ENCODE data around the gene KRT2.

Gene KRT2

GRCh38 chr12:52613384-52614030 lies 38.5 kb downstream of the KRT2 start:
- no peak for DNase-seq

- no peak for DNase-seq
Measured at GRCh38 chr12:52612431-52613383, 39.3 kb downstream of the KRT2 start.

GRCh38 chr12:52611080-52611468 lies 40.9 kb downstream of the KRT2 start:
- DNase-seq: no peak

- DNase-seq: no peak
Measured at GRCh38 chr12:52608826-52609630, 43.0 kb downstream of the KRT2 start.

- no peak for DNase-seq
Measured at GRCh38 chr12:52608161-52608560, 43.9 kb downstream of the KRT2 start.

GRCh38 chr12:52607314-52607713 lies 44.7 kb downstream of the KRT2 start:
- DNase-seq: no peak

GRCh38 chr12:52606581-52607218 lies 45.3 kb downstream of the KRT2 start:
- DNase-seq: no peak

GRCh38 chr12:52606096-52606495 lies 45.9 kb downstream of the KRT2 start:
- no peak for DNase-seq

GRCh38 chr12:52605542-52605941 lies 46.5 kb downstream of the KRT2 start:
- DNase-seq: no peak

- DNase-seq: no peak
Measured at GRCh38 chr12:52604859-52605258, 47.2 kb downstream of the KRT2 start.

- no peak for DNase-seq
Measured at GRCh38 chr12:52603314-52603713, 48.7 kb downstream of the KRT2 start.

- no peak for DNase-seq
Measured at GRCh38 chr12:52602552-52602951, 49.5 kb downstream of the KRT2 start.

GRCh38 chr12:52601671-52602070 lies 50.3 kb downstream of the KRT2 start:
- DNase-seq: no peak

GRCh38 chr12:52600941-52601481 lies 51.0 kb downstream of the KRT2 start, which contains the start of gene KRT72:
TSS of gene KRT72 (minus strand) at chr12:52601463. CDS start at chr12:52601452, 11 bp downstream.
- DNase-seq: no peak

GRCh38 chr12:52600475-52600874 lies 51.5 kb downstream of the KRT2 start:
- no peak for DNase-seq

- DNase-seq: no peak
Measured at GRCh38 chr12:52600071-52600470, 51.9 kb downstream of the KRT2 start.

- no peak for DNase-seq
Measured at GRCh38 chr12:52598966-52599365, 53.0 kb downstream of the KRT2 start.
